Activated CD8-positive, alpha-beta memory T cell treated with anti-CD3 and anti-CD28 coated beads, Interleukin-2, amount 50 U/mL, for 24 hours (primary cell): Measurements from ENCODE around the gene AP1B1.
"Not testable (repeated sequence)": the region's sequence is repeated elsewhere in the genome, so short reads cannot be mapped to it uniquely, and the experiment has no call there.

Source experiments
- DNase-seq: peaks from one replicate; pipeline ENCODE4 v3.0.0-alpha.2; 2020; ENCODE audit errors: extremely low read depth

AP1B1 gene

DNA sequence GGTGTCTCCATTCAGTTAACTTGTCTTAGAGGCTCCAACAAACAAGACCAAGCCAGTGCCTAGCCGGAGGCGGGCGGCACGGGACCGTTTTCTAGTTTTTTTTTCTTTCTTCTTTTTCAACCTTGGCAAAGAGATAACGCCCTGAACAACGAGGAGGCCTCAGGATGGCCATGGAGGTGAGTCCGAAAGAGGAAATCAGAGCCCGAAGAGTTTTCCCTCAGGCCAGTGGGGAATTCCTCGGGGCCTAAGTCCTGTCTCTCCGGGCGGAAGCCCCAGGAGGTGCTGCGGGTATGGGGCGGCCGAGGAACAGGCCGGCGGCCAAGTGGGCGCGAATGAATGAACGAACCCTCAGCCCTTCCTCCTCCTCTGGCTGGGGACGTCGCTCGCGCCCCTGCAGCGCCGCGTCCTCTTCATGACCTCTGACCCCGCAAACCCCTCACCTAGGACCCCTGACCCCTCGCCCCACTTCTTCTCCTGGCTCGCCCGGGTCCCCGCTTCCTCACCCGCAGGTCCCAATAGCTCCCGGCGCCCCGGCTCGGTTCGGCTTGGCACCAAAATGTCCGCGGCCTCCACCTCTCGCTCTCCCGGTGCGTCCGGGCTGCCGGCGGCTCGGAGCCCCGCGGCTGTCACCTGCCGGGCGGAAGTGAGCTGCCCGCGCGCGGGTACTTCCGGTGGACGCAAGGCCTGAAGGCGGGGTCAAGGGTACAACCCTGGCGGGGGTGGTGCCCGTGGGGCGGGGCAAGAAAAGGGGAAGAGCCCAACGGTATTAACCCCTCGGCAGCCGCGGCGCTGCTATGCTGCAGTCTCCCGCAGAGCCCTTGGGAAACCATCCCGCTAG lies at the start of gene AP1B1:
Gene AP1B1 (minus strand): TSS at position 650 of the 838 bp plus-strand sequence. CDS start 21,327 bp downstream, outside the sequence.
- peak; percentile 85 for DNase-seq

DNA sequence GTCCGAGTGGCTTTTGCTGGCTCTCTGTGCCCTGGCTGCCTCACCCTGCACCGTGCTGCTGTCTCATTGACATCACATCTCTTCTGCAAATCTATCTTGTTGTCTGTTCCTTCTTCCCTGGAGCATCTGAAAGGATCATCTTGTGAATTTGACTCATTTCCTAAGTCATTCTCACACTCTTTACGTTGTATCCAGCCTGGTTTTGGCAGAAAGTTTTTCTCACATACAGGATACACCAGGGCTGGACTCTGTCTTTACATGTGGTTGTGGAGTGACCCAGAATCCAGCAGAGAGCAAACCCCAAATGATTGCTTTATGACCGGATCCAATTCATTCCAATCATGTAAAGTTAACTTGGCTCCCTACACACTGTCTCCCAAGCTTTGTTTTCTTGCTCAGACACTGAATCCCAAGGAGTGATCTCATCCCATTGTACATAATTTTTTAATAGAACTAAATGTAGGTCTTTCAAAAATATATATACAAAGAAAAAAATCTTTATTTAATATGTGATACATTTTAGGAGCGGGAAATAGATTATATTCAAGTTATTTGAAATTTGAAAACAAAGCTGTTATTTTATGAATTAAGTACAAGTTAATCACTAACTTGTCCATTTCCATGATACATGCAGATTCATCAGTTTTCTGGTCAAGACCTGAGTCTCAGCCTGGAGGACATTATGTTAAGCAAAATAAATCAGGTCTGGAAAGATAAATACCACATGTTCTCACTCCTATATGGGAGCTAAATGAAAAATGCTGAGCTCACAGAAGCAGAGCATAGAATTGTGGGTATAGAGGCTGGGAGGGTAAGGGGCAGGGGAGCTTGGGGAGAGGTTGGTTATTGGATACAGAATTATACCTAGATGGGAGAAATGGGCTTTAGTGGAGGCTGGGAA lies 47.1 kb upstream of the AP1B1 start:
- no peak for DNase-seq

DNA sequence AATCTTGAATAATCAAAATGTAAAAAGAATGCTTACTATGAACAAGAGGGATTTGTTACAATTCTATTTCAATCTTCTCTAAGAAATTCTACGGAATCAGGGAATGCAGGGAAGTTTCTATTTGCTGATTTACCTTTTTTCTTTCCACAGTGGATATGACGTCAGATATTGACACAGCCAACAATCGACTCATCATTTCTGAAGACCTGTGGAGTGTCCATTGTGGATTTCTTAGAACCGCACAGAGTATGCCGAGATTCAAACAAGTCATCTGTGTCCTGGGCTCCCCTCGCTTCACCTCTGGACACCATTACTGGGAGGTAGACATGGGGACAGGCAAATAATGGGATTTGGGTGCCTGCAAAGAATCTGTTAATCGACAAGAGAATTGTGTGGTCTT lies 45.9 kb upstream of the AP1B1 start:
- no peak for DNase-seq

DNA sequence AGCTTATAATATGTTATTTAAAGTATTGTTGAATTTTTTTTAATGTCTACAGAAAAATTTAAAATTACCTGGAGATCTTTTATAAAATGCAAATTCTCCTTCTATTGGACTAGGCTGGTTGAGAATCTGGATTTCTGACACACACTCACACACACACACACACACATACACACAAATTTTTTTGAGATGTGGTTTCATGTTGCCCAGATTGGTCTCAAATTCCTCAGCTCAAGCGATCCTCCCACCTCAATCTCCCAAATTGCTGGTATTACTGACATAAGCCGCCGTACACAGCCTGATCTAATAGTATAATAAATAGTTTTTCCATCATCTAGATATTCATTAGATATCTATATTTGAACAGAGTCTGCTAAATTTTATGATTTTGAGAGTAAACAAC lies 45.5 kb upstream of the AP1B1 start:
- no peak for DNase-seq

DNA sequence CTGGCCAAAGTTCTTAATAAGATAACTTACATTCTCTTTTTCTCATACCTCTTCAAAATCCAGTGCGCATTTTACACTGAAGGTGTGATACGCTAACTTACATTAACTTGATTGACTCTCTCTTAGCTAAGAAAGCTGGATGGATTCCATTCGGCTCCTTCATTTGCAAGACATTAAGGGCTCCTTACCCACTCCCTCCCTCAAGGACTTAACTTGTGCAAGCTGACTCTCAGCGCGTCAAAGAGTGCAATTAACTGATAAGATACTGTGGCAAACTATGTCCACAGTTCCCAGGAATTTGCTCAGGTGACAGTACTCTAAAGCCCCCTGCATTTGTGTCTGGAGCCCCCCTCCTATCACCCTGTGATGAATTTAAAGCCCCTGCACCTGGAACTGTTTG lies 43.6 kb upstream of the AP1B1 start:
- DNase-seq = no peak

DNA sequence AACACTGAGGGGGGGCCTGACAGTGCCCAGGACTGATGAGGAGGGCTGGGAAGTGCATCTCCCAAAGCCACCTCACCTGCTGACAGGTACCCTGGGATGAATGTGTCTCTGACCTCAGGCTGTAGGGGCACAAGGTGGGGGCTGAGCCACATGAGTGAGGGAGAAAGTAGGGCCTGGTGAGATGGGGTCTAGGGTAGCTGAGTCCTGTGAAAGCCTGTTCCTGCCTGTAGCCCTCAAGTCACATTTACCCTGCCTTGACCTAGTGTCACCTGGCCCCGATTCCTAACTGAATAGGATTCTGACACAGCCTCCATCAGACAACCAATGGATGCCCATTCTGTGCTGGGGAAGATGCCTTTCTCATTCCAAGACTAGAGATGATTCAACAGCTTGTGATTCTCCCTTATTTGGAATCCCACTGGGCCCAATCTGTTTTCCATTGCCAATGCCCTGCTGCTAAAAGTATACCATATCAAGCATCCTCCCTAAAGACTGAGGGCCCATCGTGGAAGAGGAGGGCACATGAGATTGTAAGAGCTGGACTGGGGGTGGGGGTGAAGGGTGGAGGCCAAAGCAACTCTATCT lies 38.9 kb upstream of the AP1B1 start:
- no peak for DNase-seq

DNA sequence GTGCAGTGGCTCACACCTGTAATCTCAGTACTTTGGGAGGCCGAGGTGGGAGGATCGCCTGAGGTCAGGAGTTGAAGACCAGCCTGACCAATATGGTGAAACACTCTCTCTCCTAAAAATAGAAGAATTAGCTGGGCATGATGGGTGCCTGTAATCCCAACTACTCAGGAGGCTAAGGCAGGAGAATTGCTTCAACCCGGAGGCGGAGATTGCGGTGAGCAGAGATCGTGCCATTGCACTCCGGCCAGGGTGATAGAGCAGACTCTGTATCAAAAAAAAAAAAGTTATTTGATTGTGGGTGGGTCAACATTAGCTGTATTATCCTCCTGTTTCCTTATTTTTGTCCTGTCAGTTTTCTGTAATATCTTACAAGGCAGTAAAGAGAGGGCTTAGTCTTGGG lies 38.1 kb upstream of the AP1B1 start:
- DNase-seq = no peak

DNA sequence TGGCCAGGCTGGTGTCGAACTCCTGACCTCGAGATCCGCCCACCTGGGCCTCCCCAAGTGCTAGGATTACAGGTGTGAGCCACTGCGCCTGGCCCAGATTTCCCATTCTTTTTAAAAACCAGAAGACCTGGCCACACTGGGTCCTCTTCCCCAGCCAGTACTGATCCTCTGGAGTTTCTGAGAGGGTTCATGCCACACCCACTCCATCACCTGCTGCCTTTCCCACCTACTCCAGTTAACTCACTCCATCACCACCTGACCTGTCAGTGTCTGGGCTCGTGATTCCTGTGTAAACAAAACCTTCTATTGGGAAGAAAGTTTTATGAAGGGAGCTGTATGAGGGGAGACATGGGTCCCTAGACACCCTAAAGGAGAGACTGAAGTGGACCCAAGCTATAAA lies 30.3 kb upstream of the AP1B1 start:
- DNase-seq = not testable (repeated sequence)

DNA sequence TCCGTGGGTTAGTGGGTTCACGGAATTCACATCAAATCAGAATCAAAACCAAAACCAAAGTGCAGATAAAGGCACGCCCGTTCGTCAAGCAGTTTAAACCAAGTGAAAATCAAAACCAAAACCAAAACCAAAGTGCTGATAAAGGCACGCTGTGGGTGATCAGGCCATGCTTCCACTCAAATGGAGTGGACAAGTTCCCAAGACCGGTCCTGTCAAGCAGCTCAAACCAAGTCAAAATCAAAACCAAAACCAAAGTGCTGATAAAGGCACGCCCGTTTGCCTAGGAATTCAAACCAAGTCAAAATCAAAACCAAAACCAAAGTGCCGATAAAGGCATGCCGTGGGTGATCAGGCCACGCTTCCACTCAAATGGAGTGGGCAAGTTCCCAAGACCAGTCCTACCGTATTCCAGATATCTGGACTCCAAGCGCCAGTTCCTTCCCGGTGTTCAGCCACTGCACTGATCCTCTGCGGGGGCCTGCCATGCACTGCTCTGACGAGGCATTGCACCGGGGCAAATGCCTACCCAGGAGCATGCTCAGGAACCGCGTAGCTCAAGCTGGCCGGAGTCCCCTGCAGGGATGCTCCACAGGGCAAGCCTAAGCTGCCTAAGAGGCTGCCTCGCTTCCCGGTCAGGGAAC lies 26.7 kb upstream of the AP1B1 start:
- peak; percentile 35 for DNase-seq

DNA sequence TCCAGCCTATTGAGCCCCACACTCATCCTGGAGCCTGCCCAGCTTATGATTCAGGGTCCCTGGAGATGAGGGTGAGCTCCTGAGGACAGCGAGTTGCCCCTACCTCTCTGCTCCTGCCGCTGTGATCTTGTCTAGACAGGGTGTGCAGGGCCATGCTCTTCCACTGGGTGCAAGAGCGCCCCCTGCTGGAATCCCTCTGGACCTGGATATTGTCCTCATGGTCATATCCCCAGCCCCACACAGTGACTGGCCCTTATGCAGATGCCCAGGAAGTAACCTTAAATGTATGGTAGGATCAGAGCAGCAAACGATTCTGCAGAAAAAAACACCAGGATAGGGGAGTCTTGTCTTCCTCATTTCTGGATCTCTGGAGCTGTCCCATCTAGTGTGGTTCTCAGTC lies 24.4 kb upstream of the AP1B1 start:
- DNase-seq = not testable (repeated sequence)

DNA sequence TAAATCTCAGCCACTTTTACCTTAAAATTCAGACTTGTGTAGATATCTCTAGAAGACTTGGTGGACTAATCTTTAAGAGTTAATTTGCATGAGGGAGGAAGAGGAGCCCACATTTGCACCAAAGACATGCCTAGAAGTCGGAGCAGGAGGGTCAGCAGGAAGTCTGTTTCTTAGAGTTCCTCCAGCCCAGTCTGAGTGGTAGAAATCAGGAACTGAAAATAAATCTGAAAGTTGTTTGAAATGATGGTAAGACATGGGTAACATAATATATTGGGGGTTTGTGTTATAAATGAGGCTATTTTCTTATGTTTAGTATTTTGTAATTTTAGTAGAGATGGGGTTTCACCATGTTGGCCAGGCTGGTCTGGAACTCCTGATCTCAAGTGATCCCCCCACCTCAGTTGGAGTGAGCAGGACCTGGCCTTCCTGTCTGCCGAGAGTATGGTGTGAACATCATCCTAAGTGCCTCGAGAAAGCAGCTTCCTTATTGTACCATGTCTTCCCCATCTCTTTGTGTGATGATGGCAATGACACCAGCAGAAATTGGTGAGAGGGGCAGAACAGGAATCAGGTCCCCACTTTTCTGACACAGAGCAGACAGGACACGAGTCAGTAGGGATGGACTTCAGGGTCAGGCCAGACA lies 23.3 kb upstream of the AP1B1 start:
- not testable (repeated sequence) for DNase-seq

DNA sequence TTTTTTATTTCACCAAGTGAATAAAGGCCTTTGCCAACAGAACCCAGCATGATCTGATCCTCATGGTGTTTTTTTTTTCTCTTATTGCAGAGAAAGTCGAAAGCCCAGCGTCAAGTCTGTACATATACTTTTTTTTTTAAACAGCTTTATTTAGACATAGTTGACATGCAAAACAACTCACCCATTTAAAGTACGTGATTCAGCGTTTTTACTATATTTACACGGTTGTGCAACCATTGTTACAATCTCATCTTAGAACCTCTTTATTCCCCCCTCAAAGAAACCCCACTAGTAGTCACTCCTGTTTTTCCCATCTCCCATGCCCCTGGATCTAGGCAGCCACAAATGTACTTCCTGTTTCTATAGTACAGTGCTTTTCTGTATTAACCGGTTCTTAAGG lies 20.6 kb upstream of the AP1B1 start:
- DNase-seq = no peak

DNA sequence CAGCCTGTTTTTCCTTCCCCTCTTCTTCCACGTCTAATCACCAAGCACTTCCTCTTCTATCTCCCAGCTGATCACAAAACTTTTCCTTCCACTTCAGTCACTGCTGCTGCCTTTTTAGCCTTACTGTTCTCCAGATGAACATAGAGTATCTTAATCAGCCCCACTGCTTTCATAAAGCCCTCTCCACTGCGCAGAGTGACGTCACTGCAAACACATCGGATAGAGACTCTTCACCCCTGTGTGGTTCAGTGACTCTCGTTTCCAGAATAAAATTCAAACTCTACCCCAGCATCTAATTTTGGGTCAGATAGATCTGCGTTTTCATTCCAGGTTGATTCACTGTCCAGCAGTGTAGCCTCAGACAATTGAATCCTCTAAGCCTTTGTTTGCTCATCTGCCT lies 13.2 kb upstream of the AP1B1 start:
- DNase-seq = not testable (repeated sequence)

DNA sequence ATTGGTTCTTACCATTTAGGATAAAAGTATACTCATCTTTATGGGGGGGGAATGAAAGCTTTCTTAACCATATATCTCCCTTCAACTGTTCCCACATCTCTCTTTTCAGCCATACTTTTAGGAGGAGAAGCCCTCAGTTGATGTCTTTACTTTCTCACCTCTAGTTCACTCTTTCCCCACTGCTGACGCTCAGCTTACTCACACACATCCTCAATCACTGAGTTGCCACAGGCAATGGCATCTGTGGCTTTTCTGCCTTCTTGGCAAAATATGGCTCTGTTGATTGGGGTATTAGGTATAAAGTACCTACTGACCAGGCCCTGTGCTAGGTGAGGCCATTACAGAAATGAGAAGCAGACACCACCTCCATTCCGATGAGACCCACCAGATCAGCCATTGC lies 12.2 kb upstream of the AP1B1 start:
- no peak for DNase-seq

DNA sequence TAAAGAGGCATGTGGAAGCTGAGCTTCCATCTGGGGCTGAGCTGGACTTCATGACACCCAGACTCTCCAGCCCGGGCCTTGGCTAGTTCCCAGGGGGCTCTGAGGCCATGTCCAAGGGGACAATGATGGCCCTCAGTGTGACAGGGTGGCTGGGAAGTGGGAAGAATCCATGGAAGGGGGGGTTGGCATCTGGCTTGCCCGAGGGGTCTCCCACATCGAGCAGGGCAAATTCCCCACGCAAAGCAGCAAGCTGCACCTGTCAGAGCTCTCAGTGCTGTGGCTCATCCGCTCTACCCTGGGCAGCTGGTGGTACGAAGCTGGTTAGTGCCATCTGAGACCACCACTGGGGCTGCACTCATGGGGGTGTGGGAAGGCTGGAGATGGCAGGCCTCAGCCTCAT lies 9.4 kb upstream of the AP1B1 start:
- DNase-seq = no peak

DNA sequence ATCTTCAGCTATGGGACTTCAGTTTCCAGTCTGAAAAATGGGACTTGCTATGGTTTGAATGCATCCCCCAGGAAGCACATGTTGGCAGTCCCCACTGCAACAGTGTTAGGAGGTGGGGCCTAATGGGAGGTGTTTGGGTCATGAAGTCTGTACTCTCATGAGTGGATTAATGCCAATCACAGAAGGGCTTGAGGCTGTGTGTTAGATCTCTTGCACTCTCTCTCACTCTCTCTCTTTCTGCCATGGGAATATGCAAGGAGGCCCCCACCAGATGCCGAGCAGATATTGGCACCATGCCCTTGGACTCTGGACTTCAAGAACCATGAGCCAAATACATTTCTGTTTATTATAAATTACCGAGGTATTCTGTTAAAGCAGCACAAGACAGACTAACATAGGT lies 7.8 kb upstream of the AP1B1 start:
- no peak for DNase-seq

DNA sequence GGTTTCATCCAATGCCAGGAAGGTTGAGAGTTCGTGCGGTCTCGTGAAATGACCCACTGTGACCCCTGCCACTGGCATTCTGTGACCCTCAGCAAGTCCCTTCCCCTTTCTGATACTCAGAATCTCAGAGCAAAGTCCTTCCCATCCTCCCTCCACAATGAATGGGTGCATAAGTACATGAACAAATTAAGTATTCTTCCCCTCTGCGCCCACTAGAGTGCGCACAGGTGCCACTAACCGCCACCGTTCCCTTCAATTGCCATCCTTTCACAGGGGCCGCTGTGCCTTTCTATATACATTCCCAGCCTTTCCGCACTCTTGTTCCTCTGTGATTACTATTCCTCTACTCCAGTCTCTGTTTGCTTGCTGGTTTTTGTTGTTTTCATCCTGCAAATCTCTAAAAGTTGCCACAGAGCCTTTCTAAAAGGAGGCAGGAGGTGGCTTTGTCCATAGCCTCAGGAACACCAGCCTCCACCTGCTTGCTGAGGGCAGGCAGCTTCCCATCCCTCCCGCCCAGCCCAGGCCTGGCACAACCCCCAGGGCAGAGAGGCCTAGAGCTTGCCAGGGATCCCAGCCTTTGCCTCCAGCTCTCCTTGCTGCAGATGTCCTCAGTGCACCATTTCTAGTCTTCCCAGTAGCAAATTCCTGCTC lies 6.7 kb upstream of the AP1B1 start:
- DNase-seq = no peak

DNA sequence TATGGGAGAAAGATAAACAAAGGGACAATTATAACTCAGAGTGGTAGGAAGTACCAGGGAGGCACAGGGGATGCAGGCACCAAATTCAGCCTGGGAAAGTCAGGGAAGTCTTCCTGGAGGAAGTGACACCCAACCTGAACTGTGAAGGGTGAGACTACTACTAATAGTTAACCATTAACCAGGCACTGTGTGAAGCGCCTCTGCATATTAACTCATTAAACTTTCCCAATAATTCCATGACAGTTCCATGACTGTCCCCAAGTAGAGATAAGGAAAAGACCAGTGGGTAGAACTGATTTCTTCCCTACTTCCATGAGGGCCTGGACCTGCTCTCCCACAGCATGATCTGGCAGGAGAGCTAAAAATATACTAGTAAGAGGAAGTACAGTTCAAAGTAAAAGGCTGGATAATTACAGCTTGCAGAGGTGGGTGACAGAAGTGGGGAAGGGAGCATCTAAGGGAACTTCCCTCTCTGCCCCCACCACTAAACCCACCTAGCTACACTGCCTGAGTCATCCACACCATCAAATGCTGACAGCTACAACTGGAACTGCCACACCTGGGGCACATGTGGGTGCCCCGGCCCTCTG lies 4.7 kb upstream of the AP1B1 start:
- no peak for DNase-seq

DNA sequence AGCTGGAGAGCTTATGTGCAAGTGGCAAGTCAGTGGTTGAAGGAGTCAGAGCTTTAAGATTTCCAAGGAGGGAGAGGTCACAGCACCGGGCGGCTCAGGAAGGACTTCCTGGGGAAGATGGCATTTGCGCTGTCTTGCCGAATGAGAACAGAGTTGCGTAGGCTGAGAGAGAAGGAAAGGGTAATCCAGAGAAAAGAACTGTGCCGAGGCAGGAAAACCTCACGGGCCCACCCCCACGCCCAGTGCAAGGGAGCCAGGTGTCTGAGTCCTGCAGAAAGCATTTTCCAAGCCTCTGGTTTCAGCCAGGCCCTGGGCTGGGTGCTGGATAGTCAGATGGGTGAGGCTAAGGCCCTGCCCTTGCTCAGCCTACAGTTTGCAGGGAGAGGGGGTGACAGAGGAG lies 3.2 kb upstream of the AP1B1 start:
- DNase-seq = no peak

DNA sequence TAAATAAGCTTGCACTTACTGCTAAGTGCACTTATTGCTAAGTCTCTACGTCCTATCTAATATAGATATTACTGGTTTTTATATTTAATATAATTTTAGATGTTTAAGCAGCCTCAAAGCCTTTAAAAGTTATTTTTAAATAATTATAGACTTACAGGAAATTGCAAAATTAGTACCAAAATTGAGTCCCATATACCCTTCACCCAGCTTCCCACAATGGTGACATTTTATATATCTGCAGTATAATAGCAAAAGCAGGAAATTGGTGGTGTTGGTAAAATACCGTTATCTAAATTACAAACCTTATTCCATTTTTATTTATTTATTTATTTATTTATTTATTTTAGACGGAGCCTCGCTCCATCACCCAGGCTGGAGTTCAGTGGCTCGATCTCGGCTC lies 1.9 kb upstream of the AP1B1 start:
- no peak for DNase-seq

DNA sequence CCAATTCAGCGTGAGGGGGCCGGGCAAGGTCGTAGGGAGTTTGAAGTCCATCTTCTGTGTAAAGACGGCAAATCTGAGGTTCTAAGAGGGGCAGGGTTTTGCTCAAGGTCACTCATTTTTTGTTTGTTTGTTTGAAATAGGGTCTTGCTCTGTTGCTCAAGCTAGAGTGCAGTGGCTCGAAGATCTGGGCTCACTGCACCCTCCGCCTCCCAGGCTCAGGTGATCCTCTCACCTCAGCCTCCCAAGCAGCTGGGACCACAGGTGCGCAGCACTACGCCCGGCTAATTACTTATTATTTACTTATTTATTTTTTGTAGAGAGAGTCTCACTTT lies 355 bp upstream of the AP1B1 start:
- no peak for DNase-seq
